Hepatocyte (in vitro differentiated cells): ENCODE data around the gene OSBPL10.

ENCODE experiments used
- CTCF ChIP-seq: fragments of 200-600 bp; sonication (generic); IDR thresholded peaks from 2 replicates; pipeline ENCODE4 v1.5.1; 2016; ENCODE audit warnings: antibody characterized with exemption, mild to moderate bottlenecking; ENCODE audit not compliant: poor library complexity
- EZH2phosphoT487 ChIP-seq: fragments of 200-600 bp; sonication (generic); IDR thresholded peaks from one replicate; pipeline ENCODE4 v1.6.1; 2018; ENCODE audit warnings: antibody characterized with exemption, mild to moderate bottlenecking, low read depth, moderate library complexity; ENCODE audit not compliant: unreplicated experiment, severe bottlenecking

- TF ChIP-seq CTCF (no peak), EZH2phosphoT487 (no peak)
These were observed 43.8 kb downstream of the OSBPL10 start for GRCh38 chr3:31937225-31937624.
